ENCODE measurements around the gene KRT15. TPM values are rescaled to one million over a fixed set of nuclear protein-coding genes. Genes with fewer than 3 reads are reported as not detected.

KRT15 gene
- total RNA-seq, 4 donors from 2014 or later: 12.3 to 44.5 (median 28.8) TPM

GRCh38 chr17:41528959-41529353 lies 10.3 kb upstream of the KRT15 start:
- H3K4me3 ChIP-seq: peak overlapping the region in 2 of 4 donors; percentile 69 to 70
- peaks cover 0 to 37% (median 0%) of the 10 kb centered on the region in 3 donors for H3K36me3 ChIP-seq
- peaks cover 0 to 29% (median 0%) of the 10 kb centered on the region in 4 donors for H3K4me1 ChIP-seq
- peak in 2 of 3 donors; percentile 73 to 79 for DNase-seq
- peak overlapping the region in 3 of 4 donors; percentile 90 to 96 (median 95) for H3K27ac ChIP-seq
- H3K9me3 ChIP-seq: no peaks in the 10 kb centered on the region
- peak; percentile 36 to 52 for TF ChIP-seq POLR2A (IDR thresholded peaks at IDR 0.05)
- TF ChIP-seq, protein P1, sequence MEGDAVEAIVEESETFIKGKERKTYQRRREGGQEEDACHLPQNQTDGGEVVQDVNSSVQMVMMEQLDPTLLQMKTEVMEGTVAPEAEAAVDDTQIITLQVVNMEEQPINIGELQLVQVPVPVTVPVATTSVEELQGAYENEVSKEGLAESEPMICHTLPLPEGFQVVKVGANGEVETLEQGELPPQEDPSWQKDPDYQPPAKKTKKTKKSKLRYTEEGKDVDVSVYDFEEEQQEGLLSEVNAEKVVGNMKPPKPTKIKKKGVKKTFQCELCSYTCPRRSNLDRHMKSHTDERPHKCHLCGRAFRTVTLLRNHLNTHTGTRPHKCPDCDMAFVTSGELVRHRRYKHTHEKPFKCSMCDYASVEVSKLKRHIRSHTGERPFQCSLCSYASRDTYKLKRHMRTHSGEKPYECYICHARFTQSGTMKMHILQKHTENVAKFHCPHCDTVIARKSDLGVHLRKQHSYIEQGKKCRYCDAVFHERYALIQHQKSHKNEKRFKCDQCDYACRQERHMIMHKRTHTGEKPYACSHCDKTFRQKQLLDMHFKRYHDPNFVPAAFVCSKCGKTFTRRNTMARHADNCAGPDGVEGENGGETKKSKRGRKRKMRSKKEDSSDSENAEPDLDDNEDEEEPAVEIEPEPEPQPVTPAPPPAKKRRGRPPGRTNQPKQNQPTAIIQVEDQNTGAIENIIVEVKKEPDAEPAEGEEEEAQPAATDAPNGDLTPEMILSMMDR (IDR thresholded peaks at IDR 0.05): no peak
- H3K27me3 ChIP-seq: peaks cover 0 to 4% of the 10 kb centered on the region in 2 donors

GRCh38 chr17:41527063-41528023 lies 8.7 kb upstream of the KRT15 start:
- H3K36me3 ChIP-seq: peaks cover 0 to 43% (median 0%) of the 10 kb centered on the region in 3 donors
- no peaks in the 10 kb centered on the region for H3K9me3 ChIP-seq
- peak overlapping the region in 3 of 4 donors; percentile 90 to 96 (median 95) for H3K27ac ChIP-seq
- peak in 2 of 3 donors; percentile 59 to 73 for DNase-seq
- H3K27me3 ChIP-seq: peaks cover 0 to 4% of the 10 kb centered on the region in 2 donors
- TF ChIP-seq, protein P1 (IDR thresholded peaks at IDR 0.05): no peak
- peak in 1 of 2 donors; percentile 7 for TF ChIP-seq POLR2A (IDR thresholded peaks at IDR 0.05)
- peak overlapping the region; percentile 22 to 70 (median 60) for H3K4me3 ChIP-seq
- peaks cover 0 to 41% (median 0%) of the 10 kb centered on the region in 4 donors for H3K4me1 ChIP-seq

GRCh38 chr17:41524261-41524660 lies 5.6 kb upstream of the KRT15 start:
- peak overlapping the region in 2 of 4 donors; percentile 69 to 70 for H3K4me3 ChIP-seq
- H3K27ac ChIP-seq: peak overlapping the region in 3 of 4 donors; percentile 22 to 96 (median 95)
- no peaks in the 10 kb centered on the region for H3K9me3 ChIP-seq
- peaks cover 0 to 43% (median 0%) of the 10 kb centered on the region in 3 donors for H3K36me3 ChIP-seq
- no peak for DNase-seq
- peaks cover 0 to 27% (median 0%) of the 10 kb centered on the region in 4 donors for H3K4me1 ChIP-seq
- TF ChIP-seq POLR2A (IDR thresholded peaks at IDR 0.05): no peak
- TF ChIP-seq, protein P1 (IDR thresholded peaks at IDR 0.05): no peak
- H3K27me3 ChIP-seq: peaks cover 0 to 4% of the 10 kb centered on the region in 2 donors

GRCh38 chr17:41523787-41524186 lies 5.1 kb upstream of the KRT15 start:
- Histone ChIP-seq H3K27ac (peak overlapping the region in 3 of 4 donors; percentile 79 to 96 (median 95)), H3K4me3 (peak overlapping the region in 2 of 4 donors; percentile 69 to 70), H3K9me3 (no peaks in the 10 kb centered on the region), H3K36me3 (peaks cover 0 to 43% (median 0%) of the 10 kb centered on the region in 3 donors), H3K4me1 (peaks cover 0 to 25% (median 0%) of the 10 kb centered on the region in 4 donors), H3K27me3 (peaks cover 0 to 4% of the 10 kb centered on the region in 2 donors)
- DNase-seq: peak in 2 of 3 donors; percentile 61 to 69
- TF ChIP-seq, protein P1 (IDR thresholded peaks at IDR 0.05): peak in 2 of 6 experiments; percentile 2 to 14
- TF ChIP-seq POLR2A (IDR thresholded peaks at IDR 0.05): peak in 1 of 2 donors; percentile 7

GRCh38 chr17:41523225-41523593 lies 4.5 kb upstream of the KRT15 start:
- TF ChIP-seq, protein P1 (IDR thresholded peaks at IDR 0.05): no peak
- no peak for TF ChIP-seq POLR2A (IDR thresholded peaks at IDR 0.05)
- peaks cover 0 to 23% (median 0%) of the 10 kb centered on the region in 4 donors for H3K4me1 ChIP-seq
- H3K36me3 ChIP-seq: peaks cover 0 to 43% (median 0%) of the 10 kb centered on the region in 3 donors
- H3K27ac ChIP-seq: peak overlapping the region in 3 of 4 donors; percentile 79 to 96 (median 95)
- H3K27me3 ChIP-seq: peaks cover 0 to 3% of the 10 kb centered on the region in 2 donors
- H3K4me3 ChIP-seq: peak overlapping the region in 1 of 4 donors; percentile 70
- H3K9me3 ChIP-seq: no peaks in the 10 kb centered on the region
- DNase-seq: no peak
